ENCODE results near the gene NPHP4.

NPHP4 gene

GRCh38 chr1:5939271-5940170 is 52.7 kb downstream of the NPHP4 start:
- TF ChIP-seq PPARA (CRISPR knock-in tag; IDR thresholded peaks at IDR 0.05; ENCODE audit: borderline replicate concordance): no peak
- no peak for TF ChIP-seq SNAI2 (CRISPR knock-in tag; IDR thresholded peaks at IDR 0.05)
- TF ChIP-seq CREB5 (CRISPR knock-in tag; IDR thresholded peaks at IDR 0.05; ENCODE audit: low read depth): no peak
- TF ChIP-seq ZFP3 (CRISPR knock-in tag; IDR thresholded peaks at IDR 0.05): no peak
- TF ChIP-seq ZNF565 (CRISPR knock-in tag; conservative IDR thresholded peaks at IDR 0.05; ENCODE audit: low read depth): no peak
- no peak for TF ChIP-seq GLIS3 (CRISPR knock-in tag; IDR thresholded peaks at IDR 0.05)
- TF ChIP-seq RARB (CRISPR knock-in tag; IDR thresholded peaks at IDR 0.05): no peak
- no peak for TF ChIP-seq PATZ1 (CRISPR knock-in tag; IDR thresholded peaks at IDR 0.05; ENCODE audit: borderline replicate concordance)

GRCh38 chr1:5938101-5938646 is 54.1 kb downstream of the NPHP4 start:
- TF ChIP-seq ZNF8 (CRISPR knock-in tag; IDR thresholded peaks at IDR 0.05) (no peak), ARNTL (CRISPR knock-in tag; IDR thresholded peaks at IDR 0.05; ENCODE audit: borderline replicate concordance, low read depth) (no peak), CREB5 (CRISPR knock-in tag; IDR thresholded peaks at IDR 0.05; ENCODE audit: low read depth) (no peak), TOX (CRISPR knock-in tag; IDR thresholded peaks at IDR 0.05; ENCODE audit: borderline replicate concordance) (no peak), ESRRG (CRISPR knock-in tag; IDR thresholded peaks at IDR 0.05) (no peak), TCF4 (CRISPR knock-in tag; IDR thresholded peaks at IDR 0.05; ENCODE audit: borderline replicate concordance) (no peak), ZC3H10 (CRISPR knock-in tag; IDR thresholded peaks at IDR 0.05) (no peak), CSRNP3 (CRISPR knock-in tag; IDR thresholded peaks at IDR 0.05) (no peak), BACH2 (CRISPR knock-in tag; IDR thresholded peaks at IDR 0.05; ENCODE audit: borderline replicate concordance) (no peak), POU6F1 (CRISPR knock-in tag; IDR thresholded peaks at IDR 0.05; ENCODE audit: borderline replicate concordance, low read depth) (no peak)
- no peak; the same call in 2 of the 3 replicates for ATAC-seq

More at GRCh38 chr1:5939271-5940170, 52.7 kb downstream of the NPHP4 start:
- no peak for ATAC-seq

- no peak for ATAC-seq
Observed at GRCh38 chr1:5937373-5937857, 54.8 kb downstream of the NPHP4 start.

More at GRCh38 chr1:5937373-5937857, 54.8 kb downstream of the NPHP4 start:
- no peak for TF ChIP-seq TSHZ2 (CRISPR knock-in tag; IDR thresholded peaks at IDR 0.05)
- no peak for TF ChIP-seq TOX (CRISPR knock-in tag; IDR thresholded peaks at IDR 0.05; ENCODE audit: borderline replicate concordance)
- no peak for TF ChIP-seq ARNTL (CRISPR knock-in tag; IDR thresholded peaks at IDR 0.05; ENCODE audit: borderline replicate concordance, low read depth)
- no peak for TF ChIP-seq ZNF8 (CRISPR knock-in tag; IDR thresholded peaks at IDR 0.05)
- no peak for TF ChIP-seq PATZ1 (CRISPR knock-in tag; IDR thresholded peaks at IDR 0.05; ENCODE audit: borderline replicate concordance)
- TF ChIP-seq BACH2 (CRISPR knock-in tag; IDR thresholded peaks at IDR 0.05; ENCODE audit: borderline replicate concordance): no peak
- TF ChIP-seq ZNF70 (CRISPR knock-in tag; IDR thresholded peaks at IDR 0.05): no peak
- TF ChIP-seq TCF4 (CRISPR knock-in tag; IDR thresholded peaks at IDR 0.05; ENCODE audit: borderline replicate concordance): no peak
- TF ChIP-seq POU6F1 (CRISPR knock-in tag; IDR thresholded peaks at IDR 0.05; ENCODE audit: borderline replicate concordance, low read depth): no peak
- TF ChIP-seq ZFP3 (CRISPR knock-in tag; IDR thresholded peaks at IDR 0.05): no peak
- TF ChIP-seq OSR1 (CRISPR knock-in tag; IDR thresholded peaks at IDR 0.05): no peak
